Activated CD8-positive, alpha-beta T cell treated with anti-CD3 and anti-CD28 coated beads for 36 hours (primary cell): ENCODE measurements around the gene PTPRN2. TPM values are rescaled to one million over a fixed set of nuclear protein-coding genes. Genes with fewer than 3 reads are reported as not detected.
"Not testable (repeated sequence)": the region's sequence is repeated elsewhere in the genome, so short reads cannot be mapped to it uniquely, and the experiment has no call there.

Experiments
- ATAC-seq: fragments of 200-7000 bp; cut with Tn5 transposase; one replicate; pipeline ENCODE4 v1.10.0; 2021; ENCODE audit warnings: mild to moderate bottlenecking, moderate library complexity
- CTCF ChIA-PET: fragments of 350-600 bp; sonication (Branson Sonifier 250); formaldehyde crosslinking; loops from one replicate; lab custom pipeline; 2021; ENCODE audit warnings: antibody characterized with exemption; lab: Charles Lee
- POLR2A ChIA-PET: fragments of 350-600 bp; sonication (Branson Sonifier 250); formaldehyde crosslinking; loops from one replicate; lab custom pipeline; 2021; ENCODE audit warnings: antibody characterized with exemption; lab: Charles Lee
- DNase-seq: peaks from one replicate; pipeline ENCODE4 v3.0.0-alpha.2; 2020
- H3K27ac Mint-ChIP-seq: one replicate; pipeline ENCODE4 v1.8.0; 2021; ENCODE audit warnings: mild to moderate bottlenecking, mixed read lengths
- H3K27me3 Mint-ChIP-seq: one replicate; pipeline ENCODE4 v1.8.0; 2021; ENCODE audit warnings: mixed read lengths
- H3K36me3 Mint-ChIP-seq: one replicate; pipeline ENCODE4 v1.8.0; 2021; ENCODE audit warnings: low read depth, mixed read lengths
- H3K4me1 Mint-ChIP-seq: one replicate; pipeline ENCODE4 v1.8.0; 2021; ENCODE audit warnings: low read depth, mixed read lengths
- H3K4me3 Mint-ChIP-seq: one replicate; pipeline ENCODE4 v1.8.0; 2021; ENCODE audit warnings: mild to moderate bottlenecking, moderate library complexity, mixed read lengths
- H3K9me3 Mint-ChIP-seq: one replicate; pipeline ENCODE4 v1.8.0; 2021; ENCODE audit warnings: mixed read lengths
- CTCF ChIP-seq: fragments of 200-600 bp; IDR thresholded peaks from one replicate; pipeline ENCODE4 v1.8.0; 2022; ENCODE audit warnings: antibody characterized with exemption, mild to moderate bottlenecking
- intact Hi-C: fragments of 100-400 bp; cut with micrococcal nuclease; formaldehyde crosslinking; loops from one replicate; pipeline ENCODE4 v1.10.0; 2022
- total RNA-seq, 2 experiments: library from RNA; stranded (reverse); gene quantifications; one replicate each; pipeline ENCODE4 v1.2.3, GENCODE V29; 2021

The PTPRN2 gene
- total RNA-seq, 2 experiments from 2014 or later = 0.49 to 0.65 TPM

DNA sequence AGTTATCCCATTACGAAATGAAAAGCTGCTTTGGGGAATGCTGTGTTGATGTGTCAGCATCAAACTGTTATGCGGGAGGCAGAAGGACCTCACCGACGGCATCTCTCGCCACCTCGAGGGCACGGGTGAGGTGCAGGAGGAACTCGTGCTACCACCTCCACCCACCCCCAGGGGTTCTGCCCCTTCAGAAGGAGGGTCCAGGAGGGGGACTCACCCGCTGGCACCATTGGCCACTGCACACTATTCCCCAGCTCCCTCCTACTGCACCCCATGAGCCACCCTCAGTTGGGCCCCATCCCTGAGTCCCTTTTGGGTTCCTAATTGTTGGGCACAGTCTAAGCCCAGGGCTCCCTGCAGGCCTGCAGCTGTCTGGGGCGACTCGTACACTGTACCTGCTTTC, 236.6 kb downstream of the PTPRN2 start:
- Mint-ChIP-seq H3K36me3 (peaks cover 2% of the 10 kb centered on the region), H3K27ac (no peak overlapping the region), H3K4me1 (no peaks in the 10 kb centered on the region), H3K4me3 (no peak overlapping the region), H3K27me3 (peaks cover 6% of the 10 kb centered on the region), H3K9me3 (peaks cover 11% of the 10 kb centered on the region)
- intact Hi-C loops = no loop called here
- ATAC-seq (no peak), DNase-seq (no peak)
- ChIA-PET POLR2A (no interaction called here), CTCF (no interaction called here)
- no peak for TF ChIP-seq CTCF

DNA sequence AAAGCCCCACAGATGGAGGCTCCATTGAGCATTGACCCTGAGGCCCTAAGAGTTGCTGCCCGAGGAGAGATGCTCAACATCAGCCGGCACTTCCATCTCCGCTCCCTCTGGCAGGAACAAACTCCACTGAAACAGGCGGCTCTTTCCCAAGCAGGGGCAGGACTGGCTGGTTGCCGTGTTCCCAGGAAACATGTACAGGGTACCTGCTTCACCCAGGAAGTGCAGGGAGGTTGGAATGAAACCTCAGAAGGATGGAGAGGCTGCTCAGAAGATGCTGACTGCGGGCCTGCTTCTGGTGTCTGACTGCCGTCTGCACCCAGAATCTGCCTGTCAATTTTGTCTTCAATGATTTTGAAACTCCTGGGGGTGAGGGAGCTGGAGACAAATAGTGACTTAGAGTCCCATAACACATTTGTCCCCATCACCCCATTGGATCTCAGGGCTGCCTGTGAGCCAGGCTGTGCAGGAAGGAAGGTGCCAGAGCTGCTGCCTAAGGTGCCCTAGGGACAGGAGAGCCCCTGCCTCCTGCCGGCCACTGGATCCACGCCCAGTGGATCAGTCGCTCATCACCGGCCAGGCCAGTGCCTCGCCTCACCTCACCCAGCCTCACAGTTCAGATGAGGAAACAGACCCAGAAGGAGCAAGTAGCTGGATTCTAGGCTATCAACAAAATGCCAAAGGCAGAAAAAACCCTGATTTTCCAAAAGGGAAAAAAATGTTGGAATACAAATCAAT, 237.3 kb downstream of the PTPRN2 start:
- intact Hi-C loops = no loop called here
- CTCF ChIA-PET = no interaction called here
- ATAC-seq = no peak
- no peak for TF ChIP-seq CTCF
- no peak for DNase-seq
- peaks cover 2% of the 10 kb centered on the region for H3K36me3 Mint-ChIP-seq
- no peak overlapping the region for H3K4me3 Mint-ChIP-seq
- no peak overlapping the region for H3K27ac Mint-ChIP-seq
- no peaks in the 10 kb centered on the region for H3K4me1 Mint-ChIP-seq
- peaks cover 11% of the 10 kb centered on the region for H3K9me3 Mint-ChIP-seq
- H3K27me3 Mint-ChIP-seq = peaks cover 5% of the 10 kb centered on the region
- POLR2A ChIA-PET = no interaction called here

- no peak for ATAC-seq
- POLR2A ChIA-PET = no interaction called here
- CTCF ChIA-PET = no interaction called here
- no peak for TF ChIP-seq CTCF
- intact Hi-C loops = no loop called here
- peaks cover 3% of the 10 kb centered on the region for H3K27me3 Mint-ChIP-seq
- no peaks in the 10 kb centered on the region for H3K36me3 Mint-ChIP-seq
- no peak for DNase-seq
- no peak overlapping the region for H3K27ac Mint-ChIP-seq
- H3K9me3 Mint-ChIP-seq = no peaks in the 10 kb centered on the region
- no peaks in the 10 kb centered on the region for H3K4me1 Mint-ChIP-seq
- H3K4me3 Mint-ChIP-seq = no peak overlapping the region
Observed at GRCh38 chr7:158348446-158348845, 239.2 kb downstream of the PTPRN2 start.

GRCh38 chr7:158348039-158348438, 239.6 kb downstream of the PTPRN2 start:
- POLR2A ChIA-PET, intact Hi-C loops, CTCF ChIA-PET, H3K4me3 Mint-ChIP-seq, H3K9me3 Mint-ChIP-seq, ATAC-seq, H3K36me3 Mint-ChIP-seq, H3K4me1 Mint-ChIP-seq, DNase-seq, H3K27ac Mint-ChIP-seq, H3K27me3 Mint-ChIP-seq: not testable (repeated sequence)

DNA sequence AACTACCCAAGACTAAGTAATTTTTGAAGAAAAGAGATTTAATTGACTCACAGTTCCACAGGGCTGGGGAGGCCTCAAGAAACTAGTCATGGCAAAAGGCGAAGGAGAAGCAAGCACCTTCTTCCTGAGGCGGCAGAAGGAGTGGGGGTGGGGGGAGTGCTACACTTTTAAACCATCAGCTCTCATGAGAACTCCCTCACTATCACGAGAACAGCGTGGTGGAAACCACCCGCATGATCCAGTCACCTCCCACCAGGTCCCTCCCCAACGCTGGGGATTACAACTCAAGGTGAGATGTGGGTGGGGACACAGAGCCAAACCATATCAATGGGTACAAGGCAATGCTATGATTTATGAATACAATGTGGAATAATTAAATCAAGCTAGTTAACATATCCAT, 241.9 kb downstream of the PTPRN2 start:
- intact Hi-C loops = no loop called here
- Mint-ChIP-seq H3K36me3 (peaks cover 3% of the 10 kb centered on the region), H3K4me3 (no peak overlapping the region), H3K9me3 (peaks cover 15% of the 10 kb centered on the region), H3K27me3 (peaks cover 3% of the 10 kb centered on the region), H3K27ac (no peak overlapping the region), H3K4me1 (no peaks in the 10 kb centered on the region)
- no peak for TF ChIP-seq CTCF
- ATAC-seq (no peak), DNase-seq (no peak)
- ChIA-PET CTCF (interaction anchor here (1.0 kb wide), 1 partner anchor 9 kb away, joined by 3 read pairs; no protein-coding TSS in a partner anchor), POLR2A (no interaction called here)
